ENCODE data around the gene TCF7L2. TPM values are rescaled to one million over a fixed set of nuclear protein-coding genes. Genes with fewer than 3 reads are reported as not detected.

Gene TCF7L2
- total RNA-seq, 2 donors from 2014 or later: 9.1 to 25.7 TPM

- no peak overlapping the region for H3K4me3 ChIP-seq
- 70 to 77% methylated on average over 5 of the region's 5 CpGs for whole genome bisulfite sequencing, 2 donors
- H3K36me3 ChIP-seq (replicated peaks in 1 of 2; ENCODE audit: insufficient read depth in 1 of 2, low read depth in 2 of 2): no peaks in the 10 kb centered on the region
- DNase-seq: no peak
- no peak for ATAC-seq
- TF ChIP-seq POLR2A (IDR thresholded peaks at IDR 0.05) (no peak), CTCF (IDR thresholded peaks at IDR 0.05) (no peak)
- no peaks in the 10 kb centered on the region for H3K27me3 ChIP-seq
- H3K9me3 ChIP-seq: no peaks in the 10 kb centered on the region
- no peak overlapping the region for H3K27ac ChIP-seq
- peaks cover 31% of the 10 kb centered on the region for H3K4me1 ChIP-seq
- intact Hi-C loops (cut with DNase I): no loop called here
Measured at GRCh38 chr10:113004069-113004618, 54.1 kb downstream of the TCF7L2 start.

GRCh38 chr10:113005380-113005779 is 55.3 kb downstream of the TCF7L2 start:
- TF ChIP-seq POLR2A (IDR thresholded peaks at IDR 0.05) (no peak), CTCF (IDR thresholded peaks at IDR 0.05) (no peak)
- Histone ChIP-seq H3K27me3 (no peaks in the 10 kb centered on the region), H3K4me3 (no peak overlapping the region), H3K9me3 (no peaks in the 10 kb centered on the region), H3K36me3 (replicated peaks in 1 of 2; ENCODE audit: insufficient read depth in 1 of 2, low read depth in 2 of 2) (no peaks in the 10 kb centered on the region), H3K27ac (no peak overlapping the region), H3K4me1 (peaks cover 25% of the 10 kb centered on the region)
- WGBS, 2 donors: 74 to 78% methylated on average over 3 to 6 of the region's 6 CpGs
- ATAC-seq (no peak), DNase-seq (no peak)
- intact Hi-C loops (cut with DNase I): no loop called here

- TF ChIP-seq POLR2A (IDR thresholded peaks at IDR 0.05): no peak
- TF ChIP-seq CTCF (IDR thresholded peaks at IDR 0.05): no peak
- Histone ChIP-seq H3K27me3 (no peaks in the 10 kb centered on the region), H3K36me3 (replicated peaks in 1 of 2; ENCODE audit: insufficient read depth in 1 of 2, low read depth in 2 of 2) (no peaks in the 10 kb centered on the region), H3K27ac (no peak overlapping the region), H3K4me3 (no peak overlapping the region), H3K4me1 (peaks cover 14% of the 10 kb centered on the region), H3K9me3 (no peaks in the 10 kb centered on the region)
- intact Hi-C loops (cut with DNase I): no loop called here
- WGBS, 2 donors: 78 to 79% methylated on average over 9 of the region's 9 CpGs
- ATAC-seq (no peak), DNase-seq (no peak)
Measured at GRCh38 chr10:113006656-113007342, 56.8 kb downstream of the TCF7L2 start.

DNA sequence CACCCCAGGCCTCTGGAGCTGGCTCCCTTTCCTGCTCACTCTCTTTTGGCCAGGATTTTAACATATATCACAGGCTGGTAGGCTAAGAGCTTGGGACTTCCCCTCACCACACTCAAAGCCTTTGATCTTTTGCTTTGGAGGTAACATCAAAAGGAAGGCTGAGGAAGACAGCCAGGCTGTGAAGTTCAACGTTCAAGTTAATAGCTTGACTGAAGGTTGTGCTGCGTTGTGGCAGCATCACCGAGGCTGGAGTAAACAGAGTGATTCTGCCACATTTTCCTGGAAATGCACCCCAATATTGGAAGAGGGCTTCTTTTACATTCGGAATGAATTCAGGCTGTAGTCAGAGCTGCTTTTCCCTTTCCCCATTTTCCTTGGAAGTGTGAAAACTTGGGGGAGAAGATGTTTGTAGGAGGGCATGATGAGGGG is 57.3 kb downstream of the TCF7L2 start:
- Histone ChIP-seq H3K36me3 (replicated peaks in 1 of 2; ENCODE audit: insufficient read depth in 1 of 2, low read depth in 2 of 2) (no peaks in the 10 kb centered on the region), H3K4me3 (no peak overlapping the region), H3K27ac (no peak overlapping the region), H3K27me3 (no peaks in the 10 kb centered on the region), H3K9me3 (no peaks in the 10 kb centered on the region), H3K4me1 (peaks cover 14% of the 10 kb centered on the region)
- DNase-seq (no peak), ATAC-seq (no peak)
- intact Hi-C loops (cut with DNase I): no loop called here
- TF ChIP-seq POLR2A (IDR thresholded peaks at IDR 0.05): no peak
- no peak for TF ChIP-seq CTCF (IDR thresholded peaks at IDR 0.05)
- 41 to 45% methylated on average over 4 of the region's 4 CpGs for WGBS, 2 donors

DNA sequence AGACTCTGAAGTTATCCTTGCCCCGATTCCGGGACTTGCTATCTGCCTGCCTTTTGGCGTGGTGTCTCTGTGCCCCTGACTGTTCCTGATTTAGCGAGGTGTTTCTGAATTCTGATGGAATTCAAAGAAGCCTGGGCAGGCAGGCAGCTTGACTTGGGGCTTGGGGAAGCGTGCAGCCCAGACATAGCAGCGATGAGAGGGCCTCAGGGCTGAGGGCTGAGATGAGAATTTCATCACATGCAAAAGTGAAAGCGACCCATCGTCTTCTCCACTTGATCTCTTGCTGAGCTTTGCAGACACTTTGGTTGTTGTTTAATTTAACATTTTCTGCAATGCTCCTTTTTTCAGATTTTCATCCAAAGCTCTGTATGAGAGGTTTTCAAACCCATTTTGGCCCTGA is 57.8 kb downstream of the TCF7L2 start:
- Histone ChIP-seq H3K9me3 (no peaks in the 10 kb centered on the region), H3K4me3 (no peak overlapping the region), H3K36me3 (replicated peaks in 1 of 2; ENCODE audit: insufficient read depth in 1 of 2, low read depth in 2 of 2) (no peaks in the 10 kb centered on the region), H3K27me3 (no peaks in the 10 kb centered on the region), H3K4me1 (peaks cover 14% of the 10 kb centered on the region), H3K27ac (no peak overlapping the region)
- WGBS, 2 donors: 63 to 67% methylated on average over 8 of the region's 8 CpGs
- intact Hi-C loops (cut with DNase I): no loop called here
- DNase-seq: no peak
- TF ChIP-seq POLR2A (IDR thresholded peaks at IDR 0.05) (no peak), CTCF (IDR thresholded peaks at IDR 0.05) (no peak)
- ATAC-seq: no peak

Data from body of pancreas (tissue), 4 donors.